Breast epithelium (tissue), 4 donors: ENCODE data around the gene SYMPK. TPM values are rescaled to one million over a fixed set of nuclear protein-coding genes. Genes with fewer than 3 reads are reported as not detected.
"Not testable (repeated sequence)": the region's sequence is repeated elsewhere in the genome, so short reads cannot be mapped to it uniquely, and the experiment has no call there.

Experiments
- DNase-seq, 2 donors: peaks; one replicate each; pipeline ENCODE4 v3.0.0-alpha.2; 2019; ENCODE audit warnings: low spot score in 2 of 2
- H3K27ac ChIP-seq, 2 donors: fragments of 200-600 bp; sonication (generic) in 1 of 2; one replicate each; pipeline ENCODE4 v1.5.1; 2016 to 2019; ENCODE audit warnings: mild to moderate bottlenecking in 1 of 2
- H3K27me3 ChIP-seq, 2 donors: fragments of 200-600 bp; sonication (generic) in 1 of 2; one replicate each; pipeline versions ENCODE4 v1.5.1 to v1.6.0; 2017 to 2019; ENCODE audit warnings: control low read depth in 1 of 2, mild to moderate bottlenecking in 1 of 2
- H3K36me3 ChIP-seq: fragments of 200-600 bp; one replicate; pipeline ENCODE4 v1.5.1; 2019
- H3K4me1 ChIP-seq, 2 donors: fragments of 200-600 bp; sonication (generic); one replicate each; pipeline ENCODE4 v1.5.1; 2016 to 2019; ENCODE audit warnings: control low read depth in 1 of 2
- H3K4me3 ChIP-seq, 3 donors: fragments of 200-600 bp; sonication (generic); 1 replicate in 2 of 3; 2 replicates in 1 of 3; pipeline ENCODE4 v1.5.1; 2016 to 2019; ENCODE audit warnings: mild to moderate bottlenecking in 3 of 3, moderate library complexity in 2 of 3
- H3K9me3 ChIP-seq, 2 donors: fragments of 200-600 bp; sonication (generic) in 1 of 2; one replicate each; pipeline ENCODE4 v1.5.1; 2016 to 2019; ENCODE audit warnings: control low read depth in 1 of 2
- POLR2A ChIP-seq: fragments of 450-650 bp; IDR thresholded peaks from one replicate; pipeline ENCODE4 v1.6.1; 2016; ENCODE audit warnings: antibody characterized with exemption, mild to moderate bottlenecking, moderate library complexity
- POLR2AphosphoS5 ChIP-seq, 3 donors: sonication (generic); formaldehyde crosslinking; IDR thresholded peaks; one replicate each; pipeline ENCODE4 v1.6.1; 2017; ENCODE audit warnings: antibody characterized with exemption in 3 of 3
- intact Hi-C: fragments of 100-400 bp; cut with DNase I; formaldehyde crosslinking; loops from one replicate; pipeline ENCODE4 v1.15.1; 2023; ENCODE audit warnings: low total_unique reads
- total RNA-seq, 3 donors: library from RNA; depleted of rRNA; stranded (reverse); fragments of >200 nt; gene quantifications; one replicate each; pipeline ENCODE4 v1.1.0, GENCODE V29; 2016
- TF ChIP-seq, protein P1 (sequence below), 3 donors: fragments of 450-650 bp; IDR thresholded peaks; one replicate each; pipeline ENCODE4 v1.5.1; 2016 to 2017; ENCODE audit warnings: antibody characterized with exemption in 3 of 3, mild to moderate bottlenecking in 3 of 3, moderate library complexity in 3 of 3

The SYMPK gene
- total RNA-seq, 3 donors from 2014 or later = 24.3 to 50.8 (median 31.3) TPM

DNA sequence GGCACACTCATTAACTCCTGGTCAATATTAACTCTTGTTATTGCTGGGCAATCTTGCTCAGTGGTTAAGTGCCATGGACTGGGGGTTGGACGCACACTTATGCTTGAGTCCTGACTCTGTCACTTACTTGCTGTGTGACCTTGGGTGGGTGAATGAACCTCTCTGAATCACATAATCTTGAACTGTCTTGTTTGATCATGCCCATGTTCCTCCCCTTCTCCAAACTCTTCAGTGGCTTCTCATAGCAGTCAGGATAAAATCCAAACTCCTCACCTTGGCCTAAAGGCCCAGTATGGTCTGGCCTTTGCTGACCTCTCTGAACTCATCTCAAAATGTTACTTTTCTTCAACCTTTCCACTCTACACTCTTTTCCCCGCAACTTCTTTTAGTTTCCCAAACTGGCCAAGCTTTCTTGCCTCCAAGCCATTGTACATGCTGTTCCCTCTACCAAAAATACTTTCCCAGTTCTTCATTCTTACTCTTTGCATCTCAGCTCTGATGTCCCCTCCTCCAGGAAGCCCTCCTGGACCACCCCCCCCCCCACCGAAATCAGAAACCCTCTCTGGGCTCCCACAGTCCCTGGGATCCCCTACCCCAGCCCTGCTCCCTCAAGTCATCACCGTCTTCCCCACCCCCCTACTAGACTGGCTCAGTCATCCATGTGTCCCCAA is 37.1 kb upstream of the SYMPK start:
- no peak overlapping the region for H3K4me3 ChIP-seq
- H3K27ac ChIP-seq = no peak overlapping the region
- no peak for TF ChIP-seq POLR2AphosphoS5 (IDR thresholded peaks at IDR 0.05)
- TF ChIP-seq, protein P1, sequence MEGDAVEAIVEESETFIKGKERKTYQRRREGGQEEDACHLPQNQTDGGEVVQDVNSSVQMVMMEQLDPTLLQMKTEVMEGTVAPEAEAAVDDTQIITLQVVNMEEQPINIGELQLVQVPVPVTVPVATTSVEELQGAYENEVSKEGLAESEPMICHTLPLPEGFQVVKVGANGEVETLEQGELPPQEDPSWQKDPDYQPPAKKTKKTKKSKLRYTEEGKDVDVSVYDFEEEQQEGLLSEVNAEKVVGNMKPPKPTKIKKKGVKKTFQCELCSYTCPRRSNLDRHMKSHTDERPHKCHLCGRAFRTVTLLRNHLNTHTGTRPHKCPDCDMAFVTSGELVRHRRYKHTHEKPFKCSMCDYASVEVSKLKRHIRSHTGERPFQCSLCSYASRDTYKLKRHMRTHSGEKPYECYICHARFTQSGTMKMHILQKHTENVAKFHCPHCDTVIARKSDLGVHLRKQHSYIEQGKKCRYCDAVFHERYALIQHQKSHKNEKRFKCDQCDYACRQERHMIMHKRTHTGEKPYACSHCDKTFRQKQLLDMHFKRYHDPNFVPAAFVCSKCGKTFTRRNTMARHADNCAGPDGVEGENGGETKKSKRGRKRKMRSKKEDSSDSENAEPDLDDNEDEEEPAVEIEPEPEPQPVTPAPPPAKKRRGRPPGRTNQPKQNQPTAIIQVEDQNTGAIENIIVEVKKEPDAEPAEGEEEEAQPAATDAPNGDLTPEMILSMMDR (IDR thresholded peaks at IDR 0.05) = no peak
- TF ChIP-seq POLR2A = no peak
- no peaks in the 10 kb centered on the region for H3K4me1 ChIP-seq
- no peaks in the 10 kb centered on the region for H3K36me3 ChIP-seq
- intact Hi-C loops = no loop called here
- H3K27me3 ChIP-seq = no peaks in the 10 kb centered on the region
- no peak for DNase-seq
- H3K9me3 ChIP-seq = no peaks in the 10 kb centered on the region

DNA sequence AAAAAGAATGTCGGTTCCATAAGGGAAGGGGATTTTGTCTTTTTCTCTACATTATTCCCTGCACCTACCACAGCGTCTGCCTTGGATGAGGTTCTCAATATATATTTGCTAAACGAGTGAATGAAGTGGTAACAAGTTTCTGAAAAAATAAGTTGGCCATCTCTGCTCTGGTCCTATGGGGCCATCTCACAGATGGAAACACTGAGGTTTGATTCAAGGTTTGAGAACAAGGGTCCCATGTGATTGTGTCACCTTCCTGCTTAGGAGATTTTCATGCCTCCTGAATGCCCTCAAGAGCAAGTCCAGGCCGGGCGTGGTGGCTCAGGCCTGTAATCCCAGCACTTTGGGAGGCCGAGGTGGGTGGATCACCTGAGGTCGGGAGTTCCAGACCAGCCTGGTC is 36.3 kb upstream of the SYMPK start:
- Histone ChIP-seq H3K36me3 (no peaks in the 10 kb centered on the region), H3K27ac (no peak overlapping the region)
- intact Hi-C loops = no loop called here

DNA sequence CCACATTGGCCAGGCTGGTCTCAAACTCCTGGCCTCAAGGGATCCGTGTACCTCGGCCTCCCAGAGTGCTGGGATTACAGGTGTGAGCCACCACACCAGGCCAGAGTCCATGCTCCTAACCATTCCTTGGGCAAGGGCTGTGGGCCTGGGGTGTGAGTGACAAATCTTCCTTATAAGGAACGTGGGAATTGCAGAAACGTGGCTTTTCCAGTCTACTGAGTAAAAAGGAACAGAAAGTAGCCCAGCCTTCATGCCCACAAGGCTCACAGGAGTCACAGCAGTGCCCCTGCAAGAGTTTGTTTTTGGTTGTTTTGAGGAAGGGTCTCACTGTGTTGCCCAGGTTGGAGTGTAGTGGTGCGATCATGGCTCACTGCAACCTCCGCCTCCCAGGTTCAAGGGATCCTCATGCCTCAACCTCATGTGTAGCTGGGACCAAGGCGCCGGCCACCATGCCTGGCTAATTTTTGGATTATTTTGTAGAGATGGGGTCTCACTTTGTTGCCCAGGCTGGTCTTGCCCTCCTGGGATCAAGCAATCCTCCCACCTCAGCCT is 34.4 kb upstream of the SYMPK start:
- TF ChIP-seq POLR2A (no peak), POLR2AphosphoS5 (IDR thresholded peaks at IDR 0.05) (no peak)
- TF ChIP-seq, protein P1 (IDR thresholded peaks at IDR 0.05) = no peak
- no peak overlapping the region for H3K4me3 ChIP-seq
- H3K4me1 ChIP-seq = no peaks in the 10 kb centered on the region
- no peaks in the 10 kb centered on the region for H3K9me3 ChIP-seq
- no peak for DNase-seq
- no peaks in the 10 kb centered on the region for H3K27me3 ChIP-seq
- no peak overlapping the region for H3K27ac ChIP-seq
- no peaks in the 10 kb centered on the region for H3K36me3 ChIP-seq
- intact Hi-C loops = no loop called here

More for the DNA sequence above, 36.3 kb upstream of the SYMPK start:
- Histone ChIP-seq H3K4me3 (no peak overlapping the region), H3K27me3 (no peaks in the 10 kb centered on the region), H3K4me1 (no peaks in the 10 kb centered on the region), H3K9me3 (no peaks in the 10 kb centered on the region)
- TF ChIP-seq POLR2AphosphoS5 (IDR thresholded peaks at IDR 0.05) (no peak), POLR2A (no peak)
- TF ChIP-seq, protein P1 (IDR thresholded peaks at IDR 0.05) = no peak
- no peak for DNase-seq

DNA sequence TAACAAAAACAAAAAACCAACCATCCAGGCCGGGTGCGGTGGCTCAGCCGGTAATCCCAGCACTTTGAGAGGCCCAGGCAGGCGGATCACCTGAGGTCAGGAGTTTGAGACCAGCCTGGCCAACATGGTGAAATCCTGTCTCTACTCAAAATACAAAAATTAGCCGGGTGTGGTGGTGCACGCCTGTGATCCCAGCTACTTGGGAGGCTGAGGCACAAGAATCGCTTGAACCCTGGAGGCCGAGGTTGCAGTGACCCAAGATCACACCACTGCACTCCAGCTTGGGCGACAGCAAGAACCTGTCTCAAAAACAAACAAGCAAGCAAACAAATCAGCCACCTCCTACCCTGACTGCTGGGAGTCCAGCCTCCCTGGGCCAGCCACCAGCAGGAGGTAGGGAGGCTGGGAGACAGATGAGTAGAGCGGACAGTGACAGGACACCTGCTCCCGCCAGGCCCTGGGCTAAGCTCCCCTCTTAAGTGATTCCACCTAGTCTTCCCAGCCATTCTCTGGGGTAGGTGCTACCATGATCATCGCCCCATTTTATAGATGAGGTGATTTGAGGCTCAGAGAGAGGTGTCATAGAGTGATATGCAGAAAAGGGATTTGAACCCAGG is 33.1 kb upstream of the SYMPK start:
- H3K27me3 ChIP-seq, DNase-seq, H3K9me3 ChIP-seq, H3K4me3 ChIP-seq, intact Hi-C loops, H3K4me1 ChIP-seq, H3K36me3 ChIP-seq: not testable (repeated sequence)
- peak overlapping the region in 1 of 2 donors; percentile 74 for H3K27ac ChIP-seq

DNA sequence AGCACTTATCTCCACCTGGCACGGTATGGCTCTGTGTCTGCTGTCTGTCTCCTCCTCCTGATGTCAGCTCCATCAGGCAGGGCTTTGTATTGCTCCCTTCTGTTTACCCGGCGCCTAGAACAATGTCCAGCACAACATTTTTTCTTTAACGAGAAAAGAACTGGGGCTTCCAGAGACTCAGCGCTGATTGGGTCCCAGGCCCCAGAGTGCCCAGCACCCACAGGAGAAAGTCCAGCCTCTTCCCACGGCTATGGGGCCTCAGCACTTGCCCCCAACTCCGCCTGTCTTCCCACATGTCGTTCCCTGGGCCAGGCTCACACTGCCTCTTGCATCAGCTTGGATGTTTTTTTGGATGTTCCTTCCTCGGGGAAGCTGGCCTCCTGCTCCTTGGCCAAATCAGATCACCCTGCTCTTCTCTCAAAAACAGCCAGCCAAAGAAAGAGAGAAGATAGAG is 32.6 kb upstream of the SYMPK start:
- no peaks in the 10 kb centered on the region for H3K36me3 ChIP-seq
- H3K4me3 ChIP-seq = no peak overlapping the region
- no peaks in the 10 kb centered on the region for H3K9me3 ChIP-seq
- no peaks in the 10 kb centered on the region for H3K4me1 ChIP-seq
- no peak for DNase-seq
- H3K27ac ChIP-seq = peak overlapping the region in 1 of 2 donors; percentile 74
- no peaks in the 10 kb centered on the region for H3K27me3 ChIP-seq
- intact Hi-C loops = no loop called here
- TF ChIP-seq POLR2AphosphoS5 (IDR thresholded peaks at IDR 0.05) = no peak
- TF ChIP-seq POLR2A = no peak
- TF ChIP-seq, protein P1 (IDR thresholded peaks at IDR 0.05) = no peak
